HG03060 (cell line): ENCODE results near the gene GM2A.
"Not testable (repeated sequence)": the region's sequence is repeated elsewhere in the genome, so short reads cannot be mapped to it uniquely, and the experiment has no call there.

ENCODE experiments used
- ATAC-seq: cut with Tn5 transposase; IDR thresholded peaks from one replicate; pipeline ENCODE4 v1.9.1; 2021; ENCODE audit warnings: low read depth, moderate number of reproducible peaks; ENCODE audit not compliant: unreplicated experiment

Gene GM2A

GRCh38 chr5:151227918-151228447 lies 25.0 kb upstream of the GM2A start:
- no peak for ATAC-seq

- ATAC-seq = no peak
Measured at GRCh38 chr5:151228986-151229385, 24.0 kb upstream of the GM2A start.

- no peak for ATAC-seq
Measured at GRCh38 chr5:151230048-151230680, 22.8 kb upstream of the GM2A start.

- no peak for ATAC-seq
Measured at GRCh38 chr5:151231359-151231758, 21.6 kb upstream of the GM2A start.

- ATAC-seq = peak; percentile 45
Measured at GRCh38 chr5:151233616-151234085, 19.3 kb upstream of the GM2A start.

- peak; percentile 53 for ATAC-seq
Measured at GRCh38 chr5:151234476-151235238, 18.3 kb upstream of the GM2A start.

GRCh38 chr5:151235239-151235571 lies 17.8 kb upstream of the GM2A start:
- ATAC-seq = not testable (repeated sequence)

GRCh38 chr5:151236888-151237287 lies 16.1 kb upstream of the GM2A start:
- no peak for ATAC-seq

- ATAC-seq = no peak
Measured at GRCh38 chr5:151237685-151238084, 15.3 kb upstream of the GM2A start.

GRCh38 chr5:151238303-151238741 lies 14.7 kb upstream of the GM2A start:
- no peak for ATAC-seq

GRCh38 chr5:151239237-151239861 lies 13.6 kb upstream of the GM2A start:
- no peak for ATAC-seq

GRCh38 chr5:151240268-151240835 lies 12.6 kb upstream of the GM2A start:
- not testable (repeated sequence) for ATAC-seq

GRCh38 chr5:151240924-151241635 lies 11.9 kb upstream of the GM2A start:
- no peak for ATAC-seq

- ATAC-seq = no peak
Measured at GRCh38 chr5:151243127-151243526, 9.9 kb upstream of the GM2A start.

GRCh38 chr5:151243564-151243963 lies 9.4 kb upstream of the GM2A start:
- ATAC-seq = no peak

- no peak for ATAC-seq
Measured at GRCh38 chr5:151244206-151244605, 8.8 kb upstream of the GM2A start.

- no peak for ATAC-seq
Measured at GRCh38 chr5:151245680-151246219, 7.2 kb upstream of the GM2A start.

GRCh38 chr5:151248651-151249050 lies 4.3 kb upstream of the GM2A start:
- no peak for ATAC-seq

- no peak for ATAC-seq
Measured at GRCh38 chr5:151249281-151249680, 3.7 kb upstream of the GM2A start.

GRCh38 chr5:151250346-151251000 lies 2.5 kb upstream of the GM2A start:
- ATAC-seq = no peak
